GM03348 (cell line): Measurements from ENCODE around the gene SLC4A3.

Source experiments
- DNase-seq: peaks from one replicate; pipeline ENCODE4 v3.0.0; 2012; ENCODE audit warnings: low spot score

The SLC4A3 gene

DNA sequence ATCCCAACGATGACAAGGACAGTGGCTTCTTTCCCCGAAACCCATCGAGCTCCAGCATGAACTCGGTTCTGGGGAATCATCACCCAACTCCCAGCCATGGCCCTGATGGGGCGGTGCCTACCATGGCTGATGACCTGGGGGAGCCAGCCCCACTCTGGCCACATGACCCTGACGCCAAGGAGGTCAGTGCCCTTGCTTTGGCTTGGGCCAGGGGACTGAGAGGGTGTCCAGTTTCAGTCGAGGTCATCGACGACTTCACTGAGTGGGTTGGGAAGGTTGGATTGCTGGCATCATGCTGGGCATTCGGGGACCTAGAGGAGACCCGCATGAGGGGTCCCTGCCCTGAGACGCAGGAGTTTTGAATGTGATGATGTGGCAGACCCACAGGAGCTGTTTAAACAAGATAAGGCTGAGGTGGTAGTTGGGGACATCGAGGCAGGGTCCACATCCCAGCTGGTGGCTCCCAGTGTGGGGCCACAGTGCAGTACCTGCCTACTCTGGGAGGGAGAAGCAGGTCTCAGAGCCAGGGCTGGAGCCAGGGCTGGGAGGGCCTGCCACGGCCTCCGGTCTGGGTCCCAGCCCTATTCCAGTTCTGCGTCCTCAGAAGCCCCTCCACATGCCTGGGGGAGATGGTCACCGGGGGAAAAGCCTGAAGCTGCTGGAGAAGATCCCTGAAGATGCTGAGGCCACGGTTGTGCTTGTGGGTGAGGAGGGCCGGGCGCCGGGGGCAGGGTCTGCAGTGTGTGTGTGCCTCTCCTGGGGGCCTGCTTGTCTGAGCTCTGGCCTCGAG lies 6.0 kb downstream of the SLC4A3 start:
- DNase-seq, result no peak

DNA sequence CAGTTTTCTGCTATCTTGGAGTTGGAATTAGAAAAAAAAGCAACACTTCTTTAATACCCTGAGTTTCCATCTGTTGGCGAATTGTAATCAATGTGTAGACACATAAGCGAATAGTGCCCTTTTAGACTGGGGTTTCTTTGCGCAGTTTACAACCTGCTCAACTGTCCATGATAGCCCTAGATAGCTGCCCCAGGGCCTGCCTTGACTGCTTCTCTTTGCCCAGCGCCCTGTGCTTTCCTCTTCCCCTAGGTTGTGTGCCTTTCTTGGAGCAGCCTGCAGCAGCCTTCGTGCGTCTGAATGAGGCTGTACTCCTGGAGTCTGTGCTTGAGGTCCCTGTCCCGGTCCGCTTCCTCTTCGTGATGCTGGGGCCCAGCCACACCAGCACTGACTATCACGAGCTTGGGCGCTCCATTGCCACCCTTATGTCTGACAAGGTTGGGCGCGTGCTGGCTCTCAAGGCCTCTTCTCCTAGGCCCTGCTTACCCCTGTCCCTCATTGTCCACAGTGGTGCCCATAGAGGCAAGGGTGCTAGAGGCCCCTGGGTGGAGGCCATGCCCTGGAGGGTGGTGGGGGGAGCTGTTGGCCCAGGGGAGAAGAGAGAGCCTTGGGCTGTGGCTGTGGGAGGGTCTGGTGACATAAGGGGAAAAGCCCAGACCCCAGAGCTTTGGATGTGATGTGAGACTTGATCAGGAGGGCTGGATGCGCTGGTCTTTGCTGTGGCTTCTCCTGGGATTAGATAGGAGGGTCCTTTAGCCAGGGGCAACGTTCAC lies 6.9 kb downstream of the SLC4A3 start:
- no peak for DNase-seq

DNA sequence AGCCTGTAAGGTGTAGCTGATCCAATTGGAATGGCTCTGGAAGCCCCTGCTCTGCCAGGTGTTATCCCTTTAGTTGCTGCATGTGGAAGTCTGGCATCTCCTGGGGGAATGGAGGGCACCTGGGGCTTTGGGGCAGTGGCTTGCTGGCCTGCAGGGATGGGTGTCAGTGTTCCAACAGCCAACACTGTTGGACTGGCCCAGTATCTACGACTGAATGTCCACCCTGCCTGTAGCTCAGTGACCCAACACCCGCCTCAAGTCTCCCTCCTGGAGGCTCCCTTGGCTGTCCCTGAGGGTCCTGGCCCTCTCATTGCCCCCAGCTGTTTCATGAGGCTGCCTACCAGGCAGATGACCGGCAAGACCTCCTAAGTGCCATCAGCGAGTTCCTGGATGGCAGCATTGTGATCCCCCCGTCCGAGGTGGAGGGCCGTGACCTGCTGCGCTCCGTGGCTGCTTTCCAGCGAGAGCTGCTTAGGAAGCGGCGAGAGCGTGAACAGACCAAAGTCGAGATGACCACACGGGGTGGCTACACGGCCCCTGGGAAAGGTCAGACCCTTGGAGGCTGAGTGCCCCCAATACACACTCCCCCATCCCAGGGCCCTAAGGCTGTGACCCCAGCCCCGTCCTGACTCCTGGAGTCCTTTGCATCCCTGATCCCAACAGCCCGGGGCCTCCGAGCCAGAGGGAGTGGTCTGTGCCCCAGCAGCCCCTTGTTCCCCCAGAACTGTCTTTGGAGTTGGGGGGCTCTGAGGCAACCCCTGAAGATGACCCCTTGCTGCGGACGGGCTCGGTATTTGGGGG lies 7.7 kb downstream of the SLC4A3 start:
- no peak for DNase-seq

DNA sequence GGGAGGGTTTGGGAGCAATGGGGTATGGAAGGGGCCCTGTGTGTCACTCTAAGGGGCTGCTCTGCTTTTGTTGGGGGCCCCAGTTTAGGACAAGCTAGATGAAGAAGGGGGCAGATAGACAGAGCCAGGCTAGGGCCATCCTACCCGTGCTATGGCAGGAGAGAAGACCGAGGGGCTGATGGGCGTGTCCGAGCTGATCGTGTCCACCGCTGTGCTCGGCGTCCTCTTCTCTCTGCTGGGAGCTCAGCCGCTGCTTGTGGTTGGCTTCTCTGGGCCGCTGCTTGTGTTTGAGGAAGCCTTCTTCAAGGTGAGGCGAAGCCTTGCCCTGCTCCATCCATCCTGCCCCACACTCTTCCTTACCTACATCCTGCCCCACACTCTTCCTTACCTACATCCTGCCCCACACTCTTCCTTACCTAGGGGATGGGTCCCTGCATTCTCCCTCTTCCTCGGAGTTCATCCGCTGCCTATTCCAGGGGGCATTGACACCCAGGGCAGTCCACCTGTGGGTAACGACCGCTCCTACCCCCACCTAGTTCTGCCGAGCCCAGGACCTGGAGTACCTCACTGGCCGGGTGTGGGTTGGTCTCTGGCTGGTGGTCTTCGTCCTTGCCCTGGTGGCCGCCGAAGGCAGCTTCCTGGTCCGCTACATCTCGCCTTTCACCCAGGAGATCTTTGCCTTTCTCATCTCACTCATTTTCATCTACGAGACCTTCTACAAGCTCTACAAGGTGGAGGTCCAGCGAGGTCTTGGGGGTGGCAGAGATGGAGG lies 8.9 kb downstream of the SLC4A3 start:
- no peak for DNase-seq

GRCh38 chr2:219636941-219637841 lies 9.8 kb downstream of the SLC4A3 start:
- no peak for DNase-seq

GRCh38 chr2:219637842-219638185 lies 10.4 kb downstream of the SLC4A3 start:
- no peak for DNase-seq

GRCh38 chr2:219638217-219638947 lies 11.0 kb downstream of the SLC4A3 start:
- DNase-seq, result no peak

- DNase-seq, result peak; percentile 72
Measured at GRCh38 chr2:219638948-219639755, 11.7 kb downstream of the SLC4A3 start.

- no peak for DNase-seq
Measured at GRCh38 chr2:219641390-219642068, 14.1 kb downstream of the SLC4A3 start.

- DNase-seq, result no peak
Measured at GRCh38 chr2:219642069-219642454, 14.6 kb downstream of the SLC4A3 start.

GRCh38 chr2:219642465-219643083 lies 15.1 kb downstream of the SLC4A3 start:
- DNase-seq, result peak; percentile 98

GRCh38 chr2:219643084-219643473 lies 15.6 kb downstream of the SLC4A3 start:
- DNase-seq, result no peak

DNA sequence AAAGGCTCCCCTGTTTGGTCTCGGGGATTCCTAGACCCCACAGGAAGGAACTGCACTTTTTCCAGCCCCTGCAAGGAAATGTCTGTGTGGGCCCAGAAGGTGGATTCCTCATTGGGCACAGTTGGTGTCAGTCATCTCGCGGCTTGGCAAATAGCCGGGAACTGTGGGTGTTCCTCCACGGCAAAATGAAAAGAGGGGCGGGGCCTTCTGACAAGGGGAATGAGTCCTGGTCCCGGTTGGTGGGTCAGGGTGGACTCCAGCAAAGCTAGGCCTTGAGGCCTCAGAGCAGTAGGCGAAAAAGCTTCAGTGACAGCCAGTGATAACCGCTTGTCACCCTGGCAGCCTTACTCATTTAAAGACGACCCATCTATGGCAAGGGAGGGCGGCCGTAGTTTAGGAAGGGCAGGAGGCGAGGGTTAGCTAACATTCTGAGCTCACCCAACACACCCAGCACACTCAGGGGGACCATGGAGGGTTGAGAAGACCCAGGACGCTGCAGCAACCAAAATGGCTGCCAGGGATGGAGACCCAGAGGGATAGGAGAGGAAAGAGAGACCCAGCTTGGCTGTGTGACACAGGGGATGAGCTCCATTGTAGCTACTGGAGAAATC lies 16.5 kb downstream of the SLC4A3 start:
- no peak for DNase-seq

DNA sequence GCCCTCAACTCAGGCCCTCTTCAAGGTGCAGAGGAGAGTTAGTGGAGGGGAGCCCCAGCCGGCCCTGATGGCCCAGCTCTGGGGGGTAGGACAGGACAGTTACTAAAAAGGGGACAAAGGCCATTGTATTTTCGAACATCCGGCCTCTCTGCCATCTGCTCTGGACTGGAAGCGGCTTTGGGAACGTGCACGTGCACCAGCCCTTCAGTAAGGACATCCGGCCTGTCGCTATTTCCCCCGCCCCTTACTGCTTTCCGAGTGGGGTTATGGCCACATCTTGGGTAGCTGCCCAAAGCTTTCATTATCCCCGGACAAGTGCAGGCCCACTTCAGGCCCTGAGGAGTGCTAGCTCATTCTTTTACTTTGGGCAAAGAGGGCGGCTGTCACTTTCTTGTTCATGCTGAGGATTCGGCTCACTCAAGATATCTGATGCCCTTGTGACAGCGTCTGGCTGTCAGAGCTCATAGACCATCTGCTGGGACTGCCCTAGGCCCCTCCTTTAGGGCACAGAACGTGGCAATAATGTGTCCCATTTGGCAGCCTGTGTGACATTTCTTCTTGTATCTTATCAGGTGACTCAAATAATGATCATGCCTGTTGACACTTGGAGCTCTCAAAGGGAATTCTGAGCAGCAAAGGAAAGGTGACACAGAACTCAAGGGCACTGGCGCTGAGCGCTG lies 17.5 kb downstream of the SLC4A3 start:
- no peak for DNase-seq

GRCh38 chr2:219645631-219646527 lies 18.4 kb downstream of the SLC4A3 start:
- peak; percentile 90 for DNase-seq

DNA sequence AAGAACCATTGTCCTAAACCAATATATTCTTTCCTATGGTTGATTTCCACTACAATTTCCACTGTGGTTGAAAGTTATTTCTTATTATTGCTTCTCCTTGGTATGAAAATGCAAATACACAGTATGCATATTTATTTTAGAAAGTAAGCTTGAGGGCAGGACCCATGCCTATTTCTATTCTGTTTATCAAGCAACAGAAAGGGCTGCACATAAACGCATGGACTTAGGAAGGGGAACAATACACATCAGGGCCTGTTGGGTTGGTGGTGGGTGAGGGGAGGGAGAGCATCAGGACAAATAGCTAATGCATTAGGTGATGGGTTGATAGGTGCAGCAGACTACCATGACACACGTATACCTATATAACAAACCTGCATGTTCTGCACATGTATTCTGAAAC lies 20.7 kb downstream of the SLC4A3 start:
- no peak for DNase-seq
